ENCODE measurements around the gene SPEM3.

Gene SPEM3

GRCh38 chr17:7428557-7428956, at the start of gene SPEM3:
Gene SPEM3 (plus strand): TSS chr17:7428857. CDS start chr17:7428903, 46 bp downstream.
- no peaks in the 10 kb centered on the region for H3K79me2 ChIP-seq (ENCODE audit: low read length)
- TF ChIP-seq CTCF (IDR thresholded peaks at IDR 0.05; ENCODE audit: low read depth, low read length) (no peak), EZH2phosphoT487 (IDR thresholded peaks at IDR 0.05; ENCODE audit: low read depth) (no peak)
- H3K36me3 ChIP-seq (replicated peaks; ENCODE audit: low read depth, low read length), result no peaks in the 10 kb centered on the region
- H3K27ac ChIP-seq (ENCODE audit: low read length), result no peak within 1 kb of the TSS
- H3K4me2 ChIP-seq (ENCODE audit: low read length), result no peak within 1 kb of the TSS
- no peaks in the 10 kb centered on the region for H3K4me1 ChIP-seq (ENCODE audit: low read length)
- H4K20me1 ChIP-seq (ENCODE audit: insufficient read depth, low read length), result no peaks in the 10 kb centered on the region
- H3K9me3 ChIP-seq (ENCODE audit: insufficient read depth, low read length), result no peaks in the 10 kb centered on the region
- no peak within 1 kb of the TSS for H2AFZ ChIP-seq (ENCODE audit: low read depth, low read length)
- no peak within 1 kb of the TSS for H3K9ac ChIP-seq (ENCODE audit: low read length)
- no peaks in the 10 kb centered on the region for H3K27me3 ChIP-seq (ENCODE audit: low read depth, low read length)
- H3K4me3 ChIP-seq (ENCODE audit: low read length), result no peak within 1 kb of the TSS

- Histone ChIP-seq H3K9me3 (ENCODE audit: insufficient read depth, low read length) (0 out of 2 replicates have a peak, but pooled peaks cover 5% of the 10 kb centered on the region), H3K79me2 (ENCODE audit: low read length) (no peaks in the 10 kb centered on the region), H3K27ac (ENCODE audit: low read length) (no peak overlapping the region), H3K36me3 (replicated peaks; ENCODE audit: low read depth, low read length) (no peaks in the 10 kb centered on the region), H3K9ac (ENCODE audit: low read length) (no peak overlapping the region), H3K4me3 (ENCODE audit: low read length) (no peak overlapping the region), H3K27me3 (ENCODE audit: low read depth, low read length) (no peaks in the 10 kb centered on the region), H4K20me1 (ENCODE audit: insufficient read depth, low read length) (no peaks in the 10 kb centered on the region), H2AFZ (ENCODE audit: low read depth, low read length) (no peak overlapping the region), H3K4me2 (ENCODE audit: low read length) (no peak overlapping the region), H3K4me1 (ENCODE audit: low read length) (peaks cover 5% of the 10 kb centered on the region; the same call in 1 of the 2 replicates)
- TF ChIP-seq CTCF (IDR thresholded peaks at IDR 0.05; ENCODE audit: low read depth, low read length), result no peak
- no peak for TF ChIP-seq EZH2phosphoT487 (IDR thresholded peaks at IDR 0.05; ENCODE audit: low read depth)
Observed at GRCh38 chr17:7379134-7379533, 49.5 kb upstream of the SPEM3 start.

GRCh38 chr17:7380321-7380720, 48.3 kb upstream of the SPEM3 start:
- H3K9ac ChIP-seq (ENCODE audit: low read length), result no peak overlapping the region
- H3K9me3 ChIP-seq (ENCODE audit: insufficient read depth, low read length), result 0 out of 2 replicates have a peak, but pooled peaks cover 5% of the 10 kb centered on the region
- no peaks in the 10 kb centered on the region for H3K79me2 ChIP-seq (ENCODE audit: low read length)
- H3K4me2 ChIP-seq (ENCODE audit: low read length), result no peak overlapping the region
- no peak overlapping the region for H2AFZ ChIP-seq (ENCODE audit: low read depth, low read length)
- H3K27me3 ChIP-seq (ENCODE audit: low read depth, low read length), result no peaks in the 10 kb centered on the region
- no peak for TF ChIP-seq EZH2phosphoT487 (IDR thresholded peaks at IDR 0.05; ENCODE audit: low read depth)
- no peak overlapping the region for H3K27ac ChIP-seq (ENCODE audit: low read length)
- H3K4me3 ChIP-seq (ENCODE audit: low read length), result no peak overlapping the region
- H3K36me3 ChIP-seq (replicated peaks; ENCODE audit: low read depth, low read length), result no peaks in the 10 kb centered on the region
- peaks cover 9% of the 10 kb centered on the region; the same call in 1 of the 2 replicates for H3K4me1 ChIP-seq (ENCODE audit: low read length)
- H4K20me1 ChIP-seq (ENCODE audit: insufficient read depth, low read length), result no peaks in the 10 kb centered on the region

- Histone ChIP-seq H3K9me3 (ENCODE audit: insufficient read depth, low read length) (0 out of 2 replicates have a peak, but pooled peaks cover 5% of the 10 kb centered on the region), H4K20me1 (ENCODE audit: insufficient read depth, low read length) (no peaks in the 10 kb centered on the region), H3K4me3 (ENCODE audit: low read length) (no peak within 1 kb of the TSS), H3K36me3 (replicated peaks; ENCODE audit: low read depth, low read length) (no peaks in the 10 kb centered on the region), H3K9ac (ENCODE audit: low read length) (no peak within 1 kb of the TSS), H3K4me1 (ENCODE audit: low read length) (peaks cover 9% of the 10 kb centered on the region; the same call in 1 of the 2 replicates), H3K4me2 (ENCODE audit: low read length) (no peak within 1 kb of the TSS), H3K27me3 (ENCODE audit: low read depth, low read length) (no peaks in the 10 kb centered on the region), H2AFZ (ENCODE audit: low read depth, low read length) (no peak within 1 kb of the TSS), H3K79me2 (ENCODE audit: low read length) (no peaks in the 10 kb centered on the region), H3K27ac (ENCODE audit: low read length) (no peak within 1 kb of the TSS)
- TF ChIP-seq EZH2phosphoT487 (IDR thresholded peaks at IDR 0.05; ENCODE audit: low read depth), result no peak
- TF ChIP-seq CTCF (IDR thresholded peaks at IDR 0.05; ENCODE audit: low read depth, low read length), result no peak
Observed at GRCh38 chr17:7380855-7381683, 47.6 kb upstream of the SPEM3 start, which contains the start of gene TNK1. Gene TNK1 (plus strand): TSS chr17:7381089. CDS start chr17:7382927, 1,838 bp downstream.
